ENCODE results near the gene NOCT.
"Not testable (repeated sequence)": the region's sequence is repeated elsewhere in the genome, so short reads cannot be mapped to it uniquely, and the experiment has no call there.

The NOCT gene

GRCh38 chr4:139048026-139048425 lies 32.4 kb downstream of the NOCT start:
- DNase-seq (ENCODE audit: low spot score) = no peak

- DNase-seq (ENCODE audit: low spot score) = no peak
Measured at GRCh38 chr4:139050446-139050845, 34.9 kb downstream of the NOCT start.

- DNase-seq (ENCODE audit: low spot score) = no peak
Measured at GRCh38 chr4:139053909-139054308, 38.3 kb downstream of the NOCT start.

GRCh38 chr4:139054791-139055505 lies 39.4 kb downstream of the NOCT start:
- peak; percentile 22 for DNase-seq (ENCODE audit: low spot score)

- DNase-seq (ENCODE audit: low spot score) = not testable (repeated sequence)
Measured at GRCh38 chr4:139059026-139059425, 43.4 kb downstream of the NOCT start.

- DNase-seq (ENCODE audit: low spot score) = no peak
Measured at GRCh38 chr4:139060591-139060990, 45.0 kb downstream of the NOCT start.

- no peak for DNase-seq (ENCODE audit: low spot score)
Measured at GRCh38 chr4:139076016-139076744, 60.6 kb downstream of the NOCT start.

- DNase-seq (ENCODE audit: low spot score) = no peak
Measured at GRCh38 chr4:139077567-139078355, 62.2 kb downstream of the NOCT start.

GRCh38 chr4:139078926-139079325 lies 63.3 kb downstream of the NOCT start:
- no peak for DNase-seq (ENCODE audit: low spot score)

GRCh38 chr4:139082750-139083606 lies 67.4 kb downstream of the NOCT start:
- peak; percentile 95 for DNase-seq (ENCODE audit: low spot score)

GRCh38 chr4:139083607-139083955 lies 68.0 kb downstream of the NOCT start:
- DNase-seq (ENCODE audit: low spot score) = peak; percentile 63

- DNase-seq (ENCODE audit: low spot score) = peak; percentile 71
Measured at GRCh38 chr4:139083956-139084803, 68.6 kb downstream of the NOCT start.

GRCh38 chr4:139084804-139085093 lies 69.2 kb downstream of the NOCT start:
- DNase-seq (ENCODE audit: low spot score) = no peak

GRCh38 chr4:139085141-139085540 lies 69.6 kb downstream of the NOCT start:
- DNase-seq (ENCODE audit: low spot score) = peak; percentile 4

- DNase-seq (ENCODE audit: low spot score) = no peak
Measured at GRCh38 chr4:139092271-139092670, 76.7 kb downstream of the NOCT start.

All from AG08395 (cell line).